K562 (cell line): ENCODE data around the gene LSR. TPM values are rescaled to one million over a fixed set of nuclear protein-coding genes. Genes with fewer than 3 reads are reported as not detected.

ENCODE experiments used
- ARID2 ChIP-seq: fragments of 450-650 bp; IDR thresholded peaks from 2 replicates; pipeline ENCODE4 v1.6.1; 2017; ENCODE audit warnings: antibody characterized with exemption, mild to moderate bottlenecking
- BRF1 ChIP-seq: IDR thresholded peaks from 3 replicates; pipeline ENCODE4 v1.6.1; 2011; ENCODE audit warnings: borderline replicate concordance, mild to moderate bottlenecking; ENCODE audit not compliant: insufficient read length; ENCODE audit errors: extremely low read depth
- CEBPG ChIP-seq, 3 experiments: fragments of 200-800 bp in 1 of 3; sonication (Bioruptor generic) in 1 of 3; sonication (generic) in 1 of 3; formaldehyde crosslinking in 1 of 3; IDR thresholded peaks in 2 of 3; conservative IDR thresholded peaks in 1 of 3; 2 replicates each; pipeline versions ENCODE4 v1.6.1 to v1.8.0; 2016 to 2022; ENCODE audit warnings: missing compliant biosample characterization in 2 of 3, missing genetic modification characterization in 2 of 3, mild to moderate bottlenecking in 1 of 3, missing genetic modification reagents in 1 of 3
- FOXK1 ChIP-seq: sonication (generic); formaldehyde crosslinking; IDR thresholded peaks from 2 replicates; pipeline ENCODE4 v1.8.0; 2022; ENCODE audit warnings: missing genetic modification reagents, mild to moderate bottlenecking, borderline replicate concordance
- GABPB1 ChIP-seq: sonication (generic); formaldehyde crosslinking; IDR thresholded peaks from 2 replicates; pipeline ENCODE4 v1.8.0; 2022; ENCODE audit warnings: mild to moderate bottlenecking, missing genetic modification reagents
- KLF13 ChIP-seq: fragments of 450-650 bp; IDR thresholded peaks from 2 replicates; pipeline ENCODE4 v1.6.1; 2016; ENCODE audit warnings: missing genetic modification characterization, low read depth, mild to moderate bottlenecking, missing compliant biosample characterization, moderate library complexity, borderline replicate concordance
- MTA3 ChIP-seq: fragments of 450-650 bp; formaldehyde crosslinking; IDR thresholded peaks from 2 replicates; pipeline ENCODE4 v1.6.1; 2017; ENCODE audit warnings: mild to moderate bottlenecking, borderline replicate concordance
- NR2C2 ChIP-seq, 2 experiments: fragments of 200-800 bp in 1 of 2; sonication (Bioruptor generic) in 1 of 2; sonication (generic) in 1 of 2; formaldehyde crosslinking in 1 of 2; IDR thresholded peaks; 2 replicates each; pipeline versions ENCODE4 v1.6.1 to v1.8.0; 2016 to 2022; ENCODE audit warnings: mild to moderate bottlenecking in 1 of 2, missing compliant biosample characterization in 1 of 2, missing genetic modification characterization in 1 of 2, missing genetic modification reagents in 1 of 2
- SRSF9 ChIP-seq: fragments of 200-400 bp; formaldehyde crosslinking; IDR thresholded peaks from 2 replicates; pipeline ENCODE4 v1.6.1; 2017; ENCODE audit warnings: low read depth, low read length, borderline replicate concordance
- STAT5B ChIP-seq: fragments of 250-450 bp; sonication (Bioruptor Pico); IDR thresholded peaks from 2 replicates; pipeline ENCODE4 v1.8.0; 2021; ENCODE audit warnings: mild to moderate bottlenecking, inconsistent platforms
- TCF7L2 ChIP-seq: fragments of 150-350 bp; IDR thresholded peaks from 2 replicates; pipeline ENCODE4 v1.6.1; 2016; ENCODE audit warnings: low read depth, mild to moderate bottlenecking, low read length, moderate library complexity
- TRIM28 ChIP-seq: fragments of 450-650 bp; IDR thresholded peaks from 2 replicates; pipeline ENCODE4 v1.6.1; 2017
- ZNF224 ChIP-seq: sonication (generic); formaldehyde crosslinking; IDR thresholded peaks from 2 replicates; pipeline ENCODE4 v1.8.0; 2022; ENCODE audit warnings: mild to moderate bottlenecking, missing genetic modification reagents
- ZNF347 ChIP-seq: fragments of 450-650 bp; formaldehyde crosslinking; IDR thresholded peaks from 2 replicates; pipeline ENCODE4 v1.4.0; 2020; ENCODE audit warnings: low read depth, mild to moderate bottlenecking, moderate library complexity
- ZNF398 ChIP-seq: fragments of 250-450 bp; sonication (Bioruptor Pico); IDR thresholded peaks from 2 replicates; pipeline ENCODE4 v1.8.0; 2021; ENCODE audit warnings: moderate library complexity, mild to moderate bottlenecking, inconsistent platforms
- ZNF830 ChIP-seq: fragments of 250-450 bp; sonication (Bioruptor Pico); IDR thresholded peaks from 2 replicates; pipeline ENCODE4 v1.5.0; 2021; ENCODE audit warnings: mild to moderate bottlenecking
- polyA plus RNA-seq, 8 experiments: library from polyadenylated mRNA; depleted of rRNA in 4 of 8; stranded (reverse) in 5 of 8; unstranded in 3 of 8; fragments of >200 nt; fragmentation: Nextera tagmentation in 2 of 8; fragmentation: Illumina TruSeq in 1 of 8; extraction: Ambion mirVana in 2 of 8; extraction: Trizol in 1 of 8; gene quantifications; 2 replicates each; pipeline versions ENCODE4 v1.2.1 to v1.2.3, GENCODE V29; 2011 to 2014; ENCODE audit warnings: inconsistent platforms in 1 of 8, missing spikeins in 1 of 8
- total RNA-seq, 7 experiments: library from RNA; depleted of rRNA in 6 of 7; stranded (reverse); fragments of >200 nt in 6 of 7; fragmentation: Illumina TruSeq in 2 of 7; extraction: Trizol in 2 of 7; gene quantifications; 2 replicates each; pipeline versions ENCODE4 v1.2.1 to v1.2.3, GENCODE V29; 2011 to 2021; ENCODE audit warnings: low replicate concordance in 1 of 7
- TF ChIP-seq, protein P1 (sequence below): fragments of 250-450 bp; sonication (Bioruptor Pico); IDR thresholded peaks from 2 replicates; pipeline ENCODE4 v1.5.0; 2021
- TF ChIP-seq, protein P2 (sequence below): fragments of 450-650 bp; formaldehyde crosslinking; IDR thresholded peaks from 2 replicates; pipeline ENCODE4 v1.4.0; 2020; ENCODE audit warnings: mild to moderate bottlenecking, moderate library complexity

LSR gene
- total and polyA plus RNA-seq, 9 of the 15 experiments (the other 6 are each of a cell fraction or from before 2014, with no cell fraction given) = 0.44 to 87.9 (median 28.0) TPM

DNA sequence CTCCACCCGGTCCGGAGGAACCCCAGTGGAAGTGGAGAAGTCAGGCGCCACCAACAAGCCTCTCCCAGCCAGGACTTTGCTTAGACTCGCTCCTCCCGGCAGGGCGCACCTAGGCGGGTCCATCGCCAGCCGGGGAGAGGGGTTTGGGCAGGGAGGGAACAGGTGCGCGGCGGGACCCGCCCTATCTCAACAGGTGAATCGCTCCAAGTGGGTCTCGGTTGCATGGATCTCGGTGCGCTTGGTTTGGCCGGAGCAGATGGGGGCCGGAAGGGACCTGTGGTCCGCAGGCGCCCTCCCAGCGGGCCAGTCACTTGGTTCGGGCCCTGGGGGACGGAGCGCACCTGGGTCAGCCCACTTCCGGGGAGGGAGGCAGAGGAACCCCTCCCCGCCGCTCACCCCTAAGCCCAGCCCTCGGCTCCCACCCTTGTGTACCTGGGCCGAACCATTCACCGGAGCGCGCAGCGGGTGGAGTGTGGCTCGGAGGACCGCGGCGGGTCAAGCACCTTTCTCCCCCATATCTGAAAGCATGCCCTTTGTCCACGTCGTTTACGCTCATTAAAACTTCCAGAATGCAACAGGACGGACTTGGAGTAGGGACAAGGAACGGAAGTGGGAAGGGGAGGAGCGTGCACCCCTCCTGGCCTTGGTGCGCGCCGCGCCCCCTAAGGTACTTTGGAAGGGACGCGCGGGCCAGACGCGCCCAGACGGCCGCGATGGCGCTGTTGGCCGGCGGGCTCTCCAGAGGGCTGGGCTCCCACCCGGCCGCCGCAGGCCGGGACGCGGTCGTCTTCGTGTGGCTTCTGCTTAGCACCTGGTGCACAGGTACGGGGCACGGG is at the start of gene LSR (continued):
- no peak for TF ChIP-seq ARID2
- TF ChIP-seq NR2C2 (CRISPR knock-in tag; IDR thresholded peaks at IDR 0.05) = peak; percentile 86
- peak; percentile 77 for TF ChIP-seq NR2C2 (tag; IDR thresholded peaks at IDR 0.05)
- TF ChIP-seq STAT5B (CRISPR knock-in tag) = no peak
- no peak for TF ChIP-seq ZNF224 (CRISPR knock-in tag)
- 0 out of 2 replicates have a peak, but pooled peaks have one; percentile 17 for TF ChIP-seq KLF13 (tag)
- TF ChIP-seq ZNF347 (CRISPR knock-in tag) = no peak
- TF ChIP-seq FOXK1 (CRISPR knock-in tag) = peak; percentile 99; the same call in 1 of the 2 replicates
- peak; percentile 86 for TF ChIP-seq TCF7L2
- TF ChIP-seq GABPB1 (CRISPR knock-in tag) = peak; percentile 90
- TF ChIP-seq, protein P1, sequence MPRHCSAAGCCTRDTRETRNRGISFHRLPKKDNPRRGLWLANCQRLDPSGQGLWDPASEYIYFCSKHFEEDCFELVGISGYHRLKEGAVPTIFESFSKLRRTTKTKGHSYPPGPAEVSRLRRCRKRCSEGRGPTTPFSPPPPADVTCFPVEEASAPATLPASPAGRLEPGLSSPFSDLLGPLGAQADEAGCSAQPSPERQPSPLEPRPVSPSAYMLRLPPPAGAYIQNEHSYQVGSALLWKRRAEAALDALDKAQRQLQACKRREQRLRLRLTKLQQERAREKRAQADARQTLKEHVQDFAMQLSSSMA = peak; percentile 84; the same call in 1 of the 2 replicates
- TF ChIP-seq ZNF398 = no peak
- TF ChIP-seq CEBPG (CRISPR knock-in tag; IDR thresholded peaks at IDR 0.05) = no peak
- TF ChIP-seq CEBPG (tag; conservative IDR thresholded peaks at IDR 0.05 in 1 of 2, IDR thresholded peaks at IDR 0.05 in 1 of 2) = no peak
- no peak for TF ChIP-seq BRF1
- TF ChIP-seq ZNF830 (CRISPR knock-in tag) = peak; percentile 52; the same call in 1 of the 2 replicates
- TF ChIP-seq MTA3 = peak; percentile 63; the same call in 1 of the 2 replicates
- TF ChIP-seq, protein P2, sequence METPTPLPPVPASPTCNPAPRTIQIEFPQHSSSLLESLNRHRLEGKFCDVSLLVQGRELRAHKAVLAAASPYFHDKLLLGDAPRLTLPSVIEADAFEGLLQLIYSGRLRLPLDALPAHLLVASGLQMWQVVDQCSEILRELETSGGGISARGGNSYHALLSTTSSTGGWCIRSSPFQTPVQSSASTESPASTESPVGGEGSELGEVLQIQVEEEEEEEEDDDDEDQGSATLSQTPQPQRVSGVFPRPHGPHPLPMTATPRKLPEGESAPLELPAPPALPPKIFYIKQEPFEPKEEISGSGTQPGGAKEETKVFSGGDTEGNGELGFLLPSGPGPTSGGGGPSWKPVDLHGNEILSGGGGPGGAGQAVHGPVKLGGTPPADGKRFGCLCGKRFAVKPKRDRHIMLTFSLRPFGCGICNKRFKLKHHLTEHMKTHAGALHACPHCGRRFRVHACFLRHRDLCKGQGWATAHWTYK (CRISPR knock-in tag) = no peak
- no peak for TF ChIP-seq TRIM28
- no peak for TF ChIP-seq SRSF9
